NT2/D1 (cell line): ENCODE results near the gene TP53BP2.

Source experiments
- SUZ12 ChIP-seq: IDR thresholded peaks from 2 replicates; pipeline ENCODE4 v1.6.1; 2011; ENCODE audit not compliant: insufficient read length, insufficient read depth; ENCODE audit errors: extremely low read depth
- ZNF274 ChIP-seq: IDR thresholded peaks from 2 replicates; pipeline ENCODE4 v1.6.1; 2011; ENCODE audit warnings: mild to moderate bottlenecking, low read depth, low read length

DNA sequence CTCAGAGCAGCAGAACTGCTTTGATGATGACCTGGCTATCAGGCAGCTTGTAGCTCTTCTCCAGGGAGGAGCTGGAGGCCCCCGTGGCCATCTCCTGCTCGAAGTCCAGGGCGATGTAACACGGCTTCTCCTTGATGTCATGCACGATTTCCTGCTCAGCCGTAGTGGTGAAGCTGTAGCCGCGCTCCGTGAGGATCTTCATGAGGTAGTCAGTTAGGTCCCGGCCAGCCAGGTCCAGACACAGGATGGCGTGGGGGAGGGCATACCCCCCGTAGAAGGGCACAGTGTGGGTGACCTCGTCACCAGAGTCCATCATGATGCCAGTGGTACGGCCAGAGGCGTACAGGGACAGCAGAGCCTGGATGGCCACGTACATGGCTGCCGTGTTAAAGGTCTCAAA, 18.3 kb upstream of the TP53BP2 start:
- no peak for TF ChIP-seq SUZ12
- no peak for TF ChIP-seq ZNF274
